Measurements from ENCODE around the gene NMUR1.

The NMUR1 gene

GRCh38 chr2:231483398-231484329, 46.6 kb downstream of the NMUR1 start:
- DNase-seq, result no peak

DNA sequence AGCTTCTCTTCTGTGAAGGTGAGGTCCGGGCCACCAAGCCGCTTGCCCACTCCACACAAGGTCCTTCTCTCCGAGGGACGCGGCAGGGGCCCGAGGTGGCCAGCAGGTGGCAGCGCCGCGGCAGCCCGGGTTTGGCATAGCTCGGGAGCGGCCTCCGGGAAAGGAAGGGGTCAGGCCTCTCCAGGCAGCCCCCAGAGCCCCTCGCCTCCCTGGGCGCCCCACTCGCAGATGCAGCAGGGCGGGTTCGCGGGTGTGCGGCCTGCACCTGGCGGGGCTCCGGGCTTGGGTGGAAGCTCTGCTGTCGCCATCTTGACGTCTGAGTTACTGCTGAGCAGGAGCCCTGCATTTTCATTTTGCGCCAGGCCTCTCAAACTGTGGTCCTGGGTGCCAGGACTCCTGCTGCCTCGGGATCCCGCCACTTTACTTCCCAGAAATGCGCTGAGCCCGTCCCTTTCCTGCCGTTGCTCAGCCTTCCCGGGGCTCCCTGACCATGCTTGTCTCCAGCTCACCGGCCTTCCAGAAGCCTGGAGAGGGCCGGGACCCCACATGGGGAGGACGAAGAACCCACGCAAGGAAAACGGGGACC, 47.3 kb downstream of the NMUR1 start:
- DNase-seq, result peak; percentile 59

DNA sequence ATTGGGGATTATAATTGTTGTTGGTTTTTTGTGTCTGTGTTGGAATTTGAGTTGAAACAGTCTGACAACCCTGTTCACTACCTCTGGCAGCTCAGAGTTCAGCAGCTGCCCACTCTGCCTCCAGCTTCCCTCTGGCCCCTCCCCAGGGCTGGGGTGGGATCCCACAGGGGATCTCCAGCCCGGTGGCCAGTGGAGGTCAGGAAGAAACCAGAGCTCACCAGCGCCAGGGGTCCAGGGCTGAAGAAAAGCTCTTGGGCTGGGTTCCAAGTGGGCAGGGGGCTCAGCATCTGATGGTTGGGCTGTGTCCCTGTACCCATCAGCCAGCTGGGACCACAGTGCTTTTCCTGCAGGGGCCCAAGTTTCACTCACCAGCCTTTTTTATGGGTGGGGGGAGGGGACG, 49.5 kb downstream of the NMUR1 start:
- no peak for DNase-seq

- DNase-seq, result no peak
These were observed 50.8 kb downstream of the NMUR1 start for GRCh38 chr2:231479455-231479854.

DNA sequence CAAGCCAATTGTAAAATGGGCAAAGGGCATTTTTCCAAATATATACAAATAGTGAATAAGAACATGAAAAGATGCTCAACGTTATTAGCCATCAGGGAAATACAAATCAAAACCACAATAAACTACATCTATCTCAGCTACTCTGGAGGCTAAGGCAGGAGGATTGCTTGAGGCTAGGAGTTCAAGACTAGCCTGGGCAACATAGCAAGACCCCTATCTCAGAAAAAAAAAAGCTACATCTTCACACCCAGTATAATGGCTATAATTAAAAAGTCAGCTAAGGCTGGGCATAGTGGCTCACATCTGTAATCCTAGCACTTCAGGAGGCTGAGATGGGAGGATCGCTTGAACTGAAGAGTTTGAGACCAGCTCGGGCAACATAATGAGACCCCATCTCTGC, 53.3 kb downstream of the NMUR1 start:
- DNase-seq, result no peak

- no peak for DNase-seq
These were observed 54.3 kb downstream of the NMUR1 start for GRCh38 chr2:231475965-231476364.
